ENCODE results near the gene TEKT5.

GRCh38 chr16:10647721-10648296 is 46.9 kb downstream of the TEKT5 start:
- TF ChIP-seq POLR2A (IDR thresholded peaks at IDR 0.05) (no peak), CTCF (IDR thresholded peaks at IDR 0.05) (no peak)

All from breast epithelium (tissue), 3 donors.